Neural cell (in vitro differentiated cells): Measurements from ENCODE around the gene SECISBP2L. TPM values are rescaled to one million over a fixed set of nuclear protein-coding genes. Genes with fewer than 3 reads are reported as not detected.

Experiments used
- H2AFZ ChIP-seq: fragments of 200-600, 300-800 bp; sonication (generic), shearing (Covaris generic); 2 replicates; pipeline ENCODE4 v1.6.0; 2014; ENCODE audit warnings: low read depth, mild to moderate bottlenecking, antibody characterized with exemption, low read length, moderate library complexity
- H3F3A ChIP-seq: fragments of 200-600 bp; shearing (Covaris generic); 2 replicates; pipeline ENCODE4 v1.6.1; 2016; ENCODE audit warnings: mild to moderate bottlenecking, moderate library complexity, mixed read lengths, antibody characterized with exemption, low read length; ENCODE audit not compliant: insufficient read depth, poor library complexity, severe bottlenecking
- H3K27ac ChIP-seq: fragments of 200-600, 300-800 bp; sonication (generic), shearing (Covaris generic); 2 replicates; pipeline ENCODE4 v1.5.1; 2014; ENCODE audit warnings: mild to moderate bottlenecking, low read length, moderate library complexity
- H3K27me3 ChIP-seq: fragments of 300-800, 200-600 bp; sonication (generic), shearing (Covaris generic); 2 replicates; pipeline ENCODE4 v1.6.0; 2014; ENCODE audit warnings: mild to moderate bottlenecking, low read depth, low read length, moderate library complexity; ENCODE audit not compliant: insufficient read depth
- H3K36me3 ChIP-seq: fragments of 300-800, 200-600 bp; sonication (generic), shearing (Covaris generic); 2 replicates; pipeline ENCODE4 v1.5.1; 2014; ENCODE audit warnings: mild to moderate bottlenecking, antibody characterized with exemption, low read length, moderate library complexity; ENCODE audit not compliant: insufficient read depth
- H3K4me2 ChIP-seq: fragments of 300-800, 200-600 bp; sonication (generic), shearing (Covaris generic); 2 replicates; pipeline ENCODE4 v1.6.0; 2014; ENCODE audit warnings: mild to moderate bottlenecking, low read length
- H3K4me3 ChIP-seq: fragments of 300-800, 200-600 bp; sonication (generic), shearing (Covaris generic); 2 replicates; pipeline ENCODE4 v1.5.1; 2014; ENCODE audit warnings: mild to moderate bottlenecking, low read length, moderate library complexity
- H3K79me2 ChIP-seq: fragments of 200-600 bp; shearing (Covaris generic); replicated peaks from 2 replicates; pipeline ENCODE4 v1.6.0; 2014; ENCODE audit warnings: mild to moderate bottlenecking, low read length, moderate library complexity; ENCODE audit not compliant: insufficient read depth
- H3K9ac ChIP-seq: fragments of 300-800, 200-600 bp; sonication (generic), shearing (Covaris generic); 2 replicates; pipeline ENCODE4 v1.6.1; 2016; ENCODE audit warnings: mild to moderate bottlenecking, low read length, mixed read lengths
- H3K9me2 ChIP-seq: fragments of 200-600 bp; shearing (Covaris generic); 2 replicates; pipeline ENCODE4 v1.6.1; 2016; ENCODE audit warnings: mild to moderate bottlenecking, low read length, mixed read lengths; ENCODE audit not compliant: insufficient read depth
- H3K9me3 ChIP-seq: fragments of 200-600, 300-800 bp; sonication (generic), shearing (Covaris generic); 2 replicates; pipeline ENCODE4 v1.6.1; 2016; ENCODE audit warnings: mild to moderate bottlenecking, mixed run types, low read length, moderate library complexity, mixed read lengths
- H4K20me1 ChIP-seq: fragments of 200-600 bp; shearing (Covaris generic); 2 replicates; pipeline ENCODE4 v1.6.1; 2016; ENCODE audit warnings: mild to moderate bottlenecking, mixed run types; ENCODE audit not compliant: insufficient read depth
- EP300 ChIP-seq: fragments of 450-650 bp; conservative IDR thresholded peaks from 2 replicates; pipeline ENCODE4 v1.6.1; 2014; ENCODE audit warnings: antibody characterized with exemption, mild to moderate bottlenecking, moderate library complexity; ENCODE audit not compliant: poor library complexity, severe bottlenecking
- POLR2AphosphoS5 ChIP-seq: IDR thresholded peaks from 2 replicates; pipeline ENCODE4 v1.6.1; 2012
- SMC3 ChIP-seq: fragments of 450-650 bp; conservative IDR thresholded peaks from 2 replicates; pipeline ENCODE4 v1.6.1; 2014; ENCODE audit warnings: antibody characterized with exemption, mild to moderate bottlenecking, moderate library complexity; ENCODE audit not compliant: poor library complexity
- TAF1 ChIP-seq: IDR thresholded peaks from 2 replicates; pipeline ENCODE4 v1.6.1; 2012; ENCODE audit warnings: low read depth
- polyA plus RNA-seq: library from polyadenylated mRNA; depleted of rRNA; stranded (reverse); fragments of >200 nt; gene quantifications from 2 replicates; pipeline ENCODE4 v1.2.3, GENCODE V29; 2014
- TF ChIP-seq, protein P1 (sequence below): IDR thresholded peaks from 2 replicates; pipeline ENCODE4 v1.6.1; 2012; ENCODE audit warnings: borderline replicate concordance
- TF ChIP-seq, protein P2 (sequence below): fragments of 450-650 bp; IDR thresholded peaks from 2 replicates; pipeline ENCODE4 v1.5.1; 2014; ENCODE audit warnings: antibody characterized with exemption, mild to moderate bottlenecking, moderate library complexity; ENCODE audit not compliant: poor library complexity, severe bottlenecking

The SECISBP2L gene
- polyA plus RNA-seq, 1 donor from 2014 or later, result 45.9 TPM

DNA sequence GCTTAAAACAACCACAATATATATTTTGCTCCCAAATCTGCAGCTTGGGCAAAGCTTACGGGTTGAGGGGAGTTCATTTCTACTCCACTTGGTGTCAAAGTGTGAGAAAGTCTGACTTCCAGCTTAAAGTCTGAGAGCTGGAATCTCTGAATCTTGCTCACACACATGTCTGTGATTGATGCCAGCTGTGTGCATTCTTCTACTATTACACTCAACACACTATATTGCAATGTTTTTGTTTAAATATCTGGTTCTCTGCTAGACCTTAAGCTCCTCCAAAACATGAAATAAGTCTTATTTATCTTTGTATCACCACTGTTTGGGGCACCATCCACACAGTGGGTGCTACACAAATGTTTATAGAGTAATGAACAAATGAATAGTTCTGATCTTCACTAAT lies 36.7 kb upstream of the SECISBP2L start:
- H3K4me3 ChIP-seq, result no peak overlapping the region
- no peaks in the 10 kb centered on the region for H3K9me3 ChIP-seq
- no peak overlapping the region for H2AFZ ChIP-seq
- no peaks in the 10 kb centered on the region for H3K36me3 ChIP-seq
- no peaks in the 10 kb centered on the region for H3F3A ChIP-seq
- no peak overlapping the region for H3K27ac ChIP-seq
- H3K9me2 ChIP-seq, result no peaks in the 10 kb centered on the region
- no peaks in the 10 kb centered on the region for H4K20me1 ChIP-seq
- no peak overlapping the region for H3K4me2 ChIP-seq
- TF ChIP-seq, protein P1, sequence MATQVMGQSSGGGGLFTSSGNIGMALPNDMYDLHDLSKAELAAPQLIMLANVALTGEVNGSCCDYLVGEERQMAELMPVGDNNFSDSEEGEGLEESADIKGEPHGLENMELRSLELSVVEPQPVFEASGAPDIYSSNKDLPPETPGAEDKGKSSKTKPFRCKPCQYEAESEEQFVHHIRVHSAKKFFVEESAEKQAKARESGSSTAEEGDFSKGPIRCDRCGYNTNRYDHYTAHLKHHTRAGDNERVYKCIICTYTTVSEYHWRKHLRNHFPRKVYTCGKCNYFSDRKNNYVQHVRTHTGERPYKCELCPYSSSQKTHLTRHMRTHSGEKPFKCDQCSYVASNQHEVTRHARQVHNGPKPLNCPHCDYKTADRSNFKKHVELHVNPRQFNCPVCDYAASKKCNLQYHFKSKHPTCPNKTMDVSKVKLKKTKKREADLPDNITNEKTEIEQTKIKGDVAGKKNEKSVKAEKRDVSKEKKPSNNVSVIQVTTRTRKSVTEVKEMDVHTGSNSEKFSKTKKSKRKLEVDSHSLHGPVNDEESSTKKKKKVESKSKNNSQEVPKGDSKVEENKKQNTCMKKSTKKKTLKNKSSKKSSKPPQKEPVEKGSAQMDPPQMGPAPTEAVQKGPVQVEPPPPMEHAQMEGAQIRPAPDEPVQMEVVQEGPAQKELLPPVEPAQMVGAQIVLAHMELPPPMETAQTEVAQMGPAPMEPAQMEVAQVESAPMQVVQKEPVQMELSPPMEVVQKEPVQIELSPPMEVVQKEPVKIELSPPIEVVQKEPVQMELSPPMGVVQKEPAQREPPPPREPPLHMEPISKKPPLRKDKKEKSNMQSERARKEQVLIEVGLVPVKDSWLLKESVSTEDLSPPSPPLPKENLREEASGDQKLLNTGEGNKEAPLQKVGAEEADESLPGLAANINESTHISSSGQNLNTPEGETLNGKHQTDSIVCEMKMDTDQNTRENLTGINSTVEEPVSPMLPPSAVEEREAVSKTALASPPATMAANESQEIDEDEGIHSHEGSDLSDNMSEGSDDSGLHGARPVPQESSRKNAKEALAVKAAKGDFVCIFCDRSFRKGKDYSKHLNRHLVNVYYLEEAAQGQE, result no peak
- H3K27me3 ChIP-seq, result no peaks in the 10 kb centered on the region
- H3K9ac ChIP-seq, result no peak overlapping the region
- no peaks in the 10 kb centered on the region for H3K79me2 ChIP-seq

DNA sequence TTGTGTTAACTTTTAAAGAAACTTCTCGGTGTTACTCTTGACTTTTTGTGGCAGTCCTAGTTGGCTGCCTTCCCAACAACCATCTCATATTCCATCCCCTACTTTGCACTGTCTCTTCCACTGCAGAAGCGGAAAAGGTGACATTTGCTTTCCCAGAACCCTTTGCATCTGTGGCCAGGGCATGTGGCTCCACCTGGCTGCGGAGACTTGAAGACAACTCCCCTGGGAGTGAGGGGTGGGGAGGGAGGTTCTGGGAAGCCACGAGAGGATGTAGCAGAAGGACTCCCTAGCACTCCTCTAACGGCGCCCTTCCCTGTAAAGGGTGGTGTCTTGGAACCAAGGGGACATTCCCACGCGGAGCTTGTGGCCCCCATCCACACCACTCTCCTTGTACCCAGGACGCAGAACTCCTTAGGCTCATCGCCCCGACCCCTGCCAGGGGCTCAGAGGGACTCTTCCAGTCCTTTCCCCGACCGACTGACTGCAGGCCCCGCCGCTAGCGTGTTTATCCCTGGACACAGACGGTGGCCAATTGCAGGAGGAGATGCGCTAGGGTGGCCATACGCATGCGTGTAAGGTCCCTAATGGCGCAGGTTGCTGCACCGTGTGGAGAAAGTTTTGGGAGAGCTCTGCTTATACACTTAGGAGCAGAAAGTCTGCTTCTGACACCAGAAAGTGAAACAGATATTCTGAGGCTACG lies 33.2 kb upstream of the SECISBP2L start:
- TF ChIP-seq EP300 (no peak), SMC3 (no peak), TAF1 (no peak), POLR2AphosphoS5 (no peak)
- TF ChIP-seq, protein P2, sequence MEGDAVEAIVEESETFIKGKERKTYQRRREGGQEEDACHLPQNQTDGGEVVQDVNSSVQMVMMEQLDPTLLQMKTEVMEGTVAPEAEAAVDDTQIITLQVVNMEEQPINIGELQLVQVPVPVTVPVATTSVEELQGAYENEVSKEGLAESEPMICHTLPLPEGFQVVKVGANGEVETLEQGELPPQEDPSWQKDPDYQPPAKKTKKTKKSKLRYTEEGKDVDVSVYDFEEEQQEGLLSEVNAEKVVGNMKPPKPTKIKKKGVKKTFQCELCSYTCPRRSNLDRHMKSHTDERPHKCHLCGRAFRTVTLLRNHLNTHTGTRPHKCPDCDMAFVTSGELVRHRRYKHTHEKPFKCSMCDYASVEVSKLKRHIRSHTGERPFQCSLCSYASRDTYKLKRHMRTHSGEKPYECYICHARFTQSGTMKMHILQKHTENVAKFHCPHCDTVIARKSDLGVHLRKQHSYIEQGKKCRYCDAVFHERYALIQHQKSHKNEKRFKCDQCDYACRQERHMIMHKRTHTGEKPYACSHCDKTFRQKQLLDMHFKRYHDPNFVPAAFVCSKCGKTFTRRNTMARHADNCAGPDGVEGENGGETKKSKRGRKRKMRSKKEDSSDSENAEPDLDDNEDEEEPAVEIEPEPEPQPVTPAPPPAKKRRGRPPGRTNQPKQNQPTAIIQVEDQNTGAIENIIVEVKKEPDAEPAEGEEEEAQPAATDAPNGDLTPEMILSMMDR, result no peak
- TF ChIP-seq, protein P1, result no peak
- no peaks in the 10 kb centered on the region for H3K9me2 ChIP-seq

More for the DNA sequence above, 33.2 kb upstream of the SECISBP2L start:
- H3K27ac ChIP-seq, result no peak overlapping the region
- no peak overlapping the region for H3K4me3 ChIP-seq
- H3K9ac ChIP-seq, result no peak overlapping the region
- no peak overlapping the region for H2AFZ ChIP-seq
- H4K20me1 ChIP-seq, result no peaks in the 10 kb centered on the region
- H3K79me2 ChIP-seq, result no peaks in the 10 kb centered on the region
- no peaks in the 10 kb centered on the region for H3F3A ChIP-seq
- H3K9me3 ChIP-seq, result no peaks in the 10 kb centered on the region
- H3K4me2 ChIP-seq, result no peak overlapping the region
- no peaks in the 10 kb centered on the region for H3K27me3 ChIP-seq
- H3K36me3 ChIP-seq, result no peaks in the 10 kb centered on the region
